Endothelial cell of umbilical vein (primary cell): Measurements from ENCODE around the gene NSMCE3. TPM values are rescaled to one million over a fixed set of nuclear protein-coding genes. Genes with fewer than 3 reads are reported as not detected.

Source experiments
- BruUV-seq: library from RNA; stranded (reverse); fragments of 400-500 nt; replicated peaks from 2 replicates; lab custom pipeline; 2021; lab: Mats Ljungman, UMichigan
- CTCF ChIA-PET: fragments of 300-600, 350-600 bp; sonication (Branson Sonifier 250); formaldehyde crosslinking; loops from one replicate; lab custom pipeline; 2021; ENCODE audit warnings: antibody characterized with exemption, inconsistent platforms; lab: Charles Lee
- POLR2A ChIA-PET: fragments of 300-600, 350-600 bp; sonication (Branson Sonifier 250); formaldehyde crosslinking; loops from one replicate; lab custom pipeline; 2021; ENCODE audit warnings: antibody characterized with exemption, inconsistent platforms; lab: Charles Lee
- DNase-seq: peaks from one replicate; pipeline ENCODE4 v3.0.0-alpha.2; 2011; ENCODE audit warnings: low read depth, low spot score
- FAIRE-seq: peaks from 2 replicates; lab custom pipeline; 2011; peaks lifted over from hg19 to GRCh38; lab: Jason Lieb, UNC
- H2AFZ ChIP-seq: 2 replicates; pipeline ENCODE4 v1.6.0; 2012; ENCODE audit warnings: low read depth, low read length, control low read depth, inconsistent platforms
- H3K27ac ChIP-seq: 2 replicates; pipeline ENCODE4 v1.5.1; 2011; ENCODE audit warnings: low read depth, mild to moderate bottlenecking, control low read depth, low read length, moderate library complexity; ENCODE audit not compliant: insufficient read depth
- H3K27me3 ChIP-seq, 2 experiments: 2 replicates each; pipeline versions ENCODE4 v1.6.0 to v1.6.1; 2011; ENCODE audit warnings: low read length in 2 of 2, mixed read lengths in 1 of 2; ENCODE audit not compliant: control insufficient read depth in 2 of 2, insufficient read depth in 2 of 2
- H3K36me3 ChIP-seq, 2 experiments: 2 replicates in 1 of 2; 3 replicates in 1 of 2; pipeline ENCODE4 v1.5.1; 2011; ENCODE audit warnings: low read length in 2 of 2, mild to moderate bottlenecking in 1 of 2, moderate library complexity in 1 of 2; ENCODE audit not compliant: control insufficient read depth in 2 of 2, insufficient read depth in 2 of 2; ENCODE audit errors: extremely low read depth in 1 of 2
- H3K4me1 ChIP-seq: 3 replicates; pipeline ENCODE4 v1.5.1; 2011; ENCODE audit warnings: mild to moderate bottlenecking, low read length; ENCODE audit not compliant: control insufficient read depth, insufficient read depth; ENCODE audit errors: extremely low read depth
- H3K4me2 ChIP-seq: 2 replicates; pipeline ENCODE4 v1.6.1; 2011; ENCODE audit warnings: low read length, control low read depth, mixed read lengths; ENCODE audit not compliant: insufficient read depth
- H3K4me3 ChIP-seq, 3 experiments: fragments of 200-600 bp in 1 of 3; sonication (generic), shearing (Covaris generic) in 1 of 3; replicated peaks in 1 of 3; 2 replicates each; pipeline ENCODE4 v1.5.1; 2011 to 2016; ENCODE audit warnings: control low read depth in 3 of 3, low read length in 3 of 3, mild to moderate bottlenecking in 2 of 3, inconsistent platforms in 1 of 3, low read depth in 1 of 3, moderate library complexity in 1 of 3; ENCODE audit not compliant: insufficient read depth in 1 of 3
- H3K79me2 ChIP-seq: 2 replicates; pipeline ENCODE4 v1.6.0; 2012; ENCODE audit warnings: low read length, inconsistent platforms; ENCODE audit not compliant: control insufficient read depth, insufficient read depth
- H3K9ac ChIP-seq: replicated peaks from 2 replicates; pipeline ENCODE3; 2011; ENCODE audit warnings: low read length, control low read depth; ENCODE audit not compliant: insufficient read depth; ENCODE audit errors: extremely low read depth
- H3K9me1 ChIP-seq: replicated peaks from 3 replicates; pipeline ENCODE4 v1.6.0; 2011; ENCODE audit warnings: mild to moderate bottlenecking, low read length; ENCODE audit not compliant: control insufficient read depth, insufficient read depth; ENCODE audit errors: extremely low read depth
- H3K9me3 ChIP-seq: replicated peaks from 2 replicates; pipeline ENCODE4 v1.5.1; 2012; ENCODE audit warnings: low read length, inconsistent platforms; ENCODE audit not compliant: control insufficient read depth, insufficient read depth
- H4K20me1 ChIP-seq: replicated peaks from 2 replicates; pipeline ENCODE3; 2011; ENCODE audit warnings: mild to moderate bottlenecking, low read length; ENCODE audit not compliant: control insufficient read depth, insufficient read depth; ENCODE audit errors: extremely low read depth
- EZH2 ChIP-seq: IDR thresholded peaks from 2 replicates; pipeline ENCODE4 v1.6.1; 2012; ENCODE audit warnings: borderline replicate concordance, low read depth, mild to moderate bottlenecking, moderate library complexity, low read length, inconsistent platforms; ENCODE audit not compliant: severe bottlenecking
- GATA2 ChIP-seq: IDR thresholded peaks from 2 replicates; pipeline ENCODE4 v1.7.0; 2011; ENCODE audit warnings: low read depth, mild to moderate bottlenecking, moderate library complexity, mixed read lengths, low read length; ENCODE audit not compliant: insufficient read length, insufficient read depth
- JUN ChIP-seq: IDR thresholded peaks from 2 replicates; pipeline ENCODE4 v1.6.1; 2011; ENCODE audit warnings: borderline replicate concordance, low read depth; ENCODE audit not compliant: insufficient read length, insufficient read depth
- POLR2A ChIP-seq: IDR thresholded peaks from 2 replicates; pipeline ENCODE4 v1.6.1; 2012; ENCODE audit warnings: low read depth, mild to moderate bottlenecking, control low read depth, low read length
- POLR2AphosphoS5 ChIP-seq: IDR thresholded peaks from 2 replicates; pipeline ENCODE4 v1.6.1; 2012; ENCODE audit warnings: low read depth, mild to moderate bottlenecking, control low read depth, low read length, moderate library complexity; ENCODE audit not compliant: insufficient read depth
- dilution Hi-C: fragments of 300-500 bp; cut with MboI; formaldehyde crosslinking; loops from one replicate; pipeline ENCODE4 v1.15.0; 2019; ENCODE audit warnings: low sequenced_read_pairs; ENCODE audit not compliant: extremely low pct_ligation_motif_present
- intact Hi-C: fragments of 100-400 bp; cut with micrococcal nuclease; formaldehyde crosslinking; loops from one replicate; pipeline ENCODE4 v1.10.0; 2022
- polyA plus RNA-seq, 4 experiments: library from polyadenylated mRNA; depleted of rRNA in 3 of 4; stranded (reverse) in 3 of 4; unstranded in 1 of 4; fragments of >200 nt; gene quantifications; 2 replicates each; pipeline versions ENCODE4 v1.2.1 to v1.2.3, GENCODE V29; 2011 to 2012; ENCODE audit warnings: missing spikeins in 1 of 4
- total RNA-seq: library from RNA; stranded (reverse); gene quantifications from 2 replicates; pipeline ENCODE4 v1.2.3, GENCODE V29; 2021
- TF ChIP-seq, protein P1 (sequence below): IDR thresholded peaks from 2 replicates; pipeline ENCODE4 v1.6.1; 2011; ENCODE audit not compliant: insufficient read depth, insufficient read length

Gene NSMCE3
- total and polyA plus RNA-seq, 2 donors (not counting 3 experiments of a cell fraction or from before 2014, with no cell fraction given), result 4.5 to 5.8 TPM

DNA sequence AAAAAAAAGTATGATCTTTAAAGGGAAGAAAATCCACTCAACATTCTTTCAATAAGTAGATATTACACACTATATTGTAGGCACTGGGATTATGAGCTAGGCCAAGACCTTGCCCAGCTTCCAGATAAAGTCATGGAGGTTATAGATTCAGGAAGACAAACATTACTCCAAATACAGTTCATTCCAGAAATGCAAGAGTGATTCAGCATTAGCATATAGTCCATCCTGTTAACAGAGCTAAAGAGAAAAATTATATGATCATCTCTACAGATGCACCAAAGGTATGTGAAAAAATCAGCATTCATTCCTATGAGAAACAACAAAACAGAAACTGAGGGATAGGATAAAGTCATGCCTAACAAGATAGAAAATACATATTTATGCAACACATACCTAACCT is 42.1 kb upstream of the NSMCE3 start:
- H3K9me3 ChIP-seq, result no peaks in the 10 kb centered on the region
- TF ChIP-seq GATA2 (no peak), POLR2A (no peak), EZH2 (no peak), JUN (no peak)
- TF ChIP-seq, protein P1, sequence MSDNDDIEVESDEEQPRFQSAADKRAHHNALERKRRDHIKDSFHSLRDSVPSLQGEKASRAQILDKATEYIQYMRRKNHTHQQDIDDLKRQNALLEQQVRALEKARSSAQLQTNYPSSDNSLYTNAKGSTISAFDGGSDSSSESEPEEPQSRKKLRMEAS, result no peak
- no peaks in the 10 kb centered on the region for H3K9me1 ChIP-seq
- no peak overlapping the region for H2AFZ ChIP-seq
- no peak overlapping the region for H3K9ac ChIP-seq
- BruUV-seq, result no TSS peak
- H4K20me1 ChIP-seq, result no peaks in the 10 kb centered on the region
- no peak overlapping the region for H3K4me3 ChIP-seq
- no peak overlapping the region for H3K27ac ChIP-seq
- FAIRE-seq, result no peak
- no peaks in the 10 kb centered on the region for H3K27me3 ChIP-seq
- ChIA-PET POLR2A (no interaction called here), CTCF (no interaction called here)
- no peaks in the 10 kb centered on the region for H3K79me2 ChIP-seq
- H3K4me1 ChIP-seq, result no peaks in the 10 kb centered on the region
- no peak overlapping the region for H3K4me2 ChIP-seq
- no peak for DNase-seq
- intact Hi-C loops (no loop called here), dilution Hi-C loops (no loop called here)
- H3K36me3 ChIP-seq, result no peaks in the 10 kb centered on the region

DNA sequence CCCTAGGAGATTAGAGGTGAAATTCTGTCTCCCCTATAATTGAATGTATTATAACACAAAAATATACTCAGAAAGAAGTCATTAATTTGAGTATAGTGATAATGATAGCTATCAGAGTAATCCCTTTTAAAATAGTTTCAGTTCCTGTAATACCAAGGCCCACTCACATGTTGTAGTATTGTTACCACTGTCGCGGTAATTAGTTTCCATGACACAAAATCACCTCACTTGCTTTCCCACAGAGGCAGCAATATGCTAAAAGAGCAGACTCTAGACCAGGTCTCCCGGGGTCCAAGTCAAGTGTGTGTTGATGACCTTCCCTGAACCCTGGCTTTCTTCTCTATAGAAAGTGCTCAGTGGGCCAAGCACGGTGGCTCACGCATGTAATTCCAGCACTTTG is 39.5 kb upstream of the NSMCE3 start:
- POLR2A ChIA-PET, result no interaction called here
- no peak for DNase-seq
- no peak for TF ChIP-seq EZH2
- no peak for TF ChIP-seq POLR2AphosphoS5
- TF ChIP-seq, protein P1, result no peak
- no peak for TF ChIP-seq GATA2
- H3K9me1 ChIP-seq, result no peaks in the 10 kb centered on the region
- no peaks in the 10 kb centered on the region for H3K79me2 ChIP-seq
- H3K4me3 ChIP-seq, result no peak overlapping the region
- no peak overlapping the region for H3K27ac ChIP-seq
- no TSS peak for BruUV-seq
- no peak overlapping the region for H2AFZ ChIP-seq
- H3K36me3 ChIP-seq, result no peaks in the 10 kb centered on the region
- intact Hi-C loops, result no loop called here
- no peaks in the 10 kb centered on the region for H3K9me3 ChIP-seq
- dilution Hi-C loops, result no loop called here
- FAIRE-seq, result no peak
- no peaks in the 10 kb centered on the region for H3K4me1 ChIP-seq
- CTCF ChIA-PET, result no interaction called here
- no peaks in the 10 kb centered on the region for H4K20me1 ChIP-seq
- no peaks in the 10 kb centered on the region for H3K27me3 ChIP-seq
- no peak overlapping the region for H3K4me2 ChIP-seq
- no peak overlapping the region for H3K9ac ChIP-seq
